ENCODE measurements around the gene TPRA1.

DNA sequence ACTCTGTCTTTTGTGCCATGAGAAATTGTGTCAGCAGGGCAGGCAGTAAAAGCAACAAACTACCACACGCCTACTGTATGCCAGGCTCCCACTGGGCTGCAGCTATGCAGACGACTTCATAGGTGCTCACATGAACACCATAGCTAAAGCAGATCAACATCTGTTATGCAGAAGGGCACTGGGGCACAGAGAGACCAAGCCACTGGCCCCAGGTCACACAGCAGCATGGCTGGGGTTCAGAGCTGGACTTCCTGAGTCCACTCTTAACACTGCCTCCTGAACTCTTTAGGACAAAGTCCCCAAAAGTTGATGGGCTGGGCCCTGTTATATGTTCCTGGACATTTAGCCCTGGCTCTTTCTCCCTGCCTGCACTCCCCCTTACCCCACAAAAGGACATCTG lies 12.4 kb downstream of the TPRA1 start:
- TF ChIP-seq POLR2A (IDR thresholded peaks at IDR 0.05; ENCODE audit: low read depth, low read length) (no peak), POU2F2 (IDR thresholded peaks at IDR 0.05; ENCODE audit: low read depth, low read length) (no peak)

Measured in GM12891 (cell line).